Measurements from ENCODE around the gene ZNF879.

DNA sequence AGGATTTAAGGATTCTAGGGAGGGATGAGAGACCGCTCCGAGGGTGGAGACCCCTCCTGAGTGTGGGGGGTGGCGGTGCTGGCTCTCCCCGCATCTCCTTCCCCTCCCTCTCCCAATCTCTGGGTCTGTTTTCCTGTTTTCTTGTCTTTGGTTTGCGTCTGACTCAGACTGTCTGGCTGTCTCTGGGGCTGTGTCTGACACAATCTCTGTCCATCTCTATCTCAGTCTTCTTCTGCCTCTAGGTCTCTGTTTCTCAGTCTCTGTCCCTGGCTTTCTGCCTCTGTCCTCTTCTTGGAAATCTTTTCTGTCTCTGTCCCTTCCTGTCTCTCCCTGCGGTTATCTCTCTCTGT, 28.3 kb upstream of the ZNF879 start:
- TF ChIP-seq, protein P1, sequence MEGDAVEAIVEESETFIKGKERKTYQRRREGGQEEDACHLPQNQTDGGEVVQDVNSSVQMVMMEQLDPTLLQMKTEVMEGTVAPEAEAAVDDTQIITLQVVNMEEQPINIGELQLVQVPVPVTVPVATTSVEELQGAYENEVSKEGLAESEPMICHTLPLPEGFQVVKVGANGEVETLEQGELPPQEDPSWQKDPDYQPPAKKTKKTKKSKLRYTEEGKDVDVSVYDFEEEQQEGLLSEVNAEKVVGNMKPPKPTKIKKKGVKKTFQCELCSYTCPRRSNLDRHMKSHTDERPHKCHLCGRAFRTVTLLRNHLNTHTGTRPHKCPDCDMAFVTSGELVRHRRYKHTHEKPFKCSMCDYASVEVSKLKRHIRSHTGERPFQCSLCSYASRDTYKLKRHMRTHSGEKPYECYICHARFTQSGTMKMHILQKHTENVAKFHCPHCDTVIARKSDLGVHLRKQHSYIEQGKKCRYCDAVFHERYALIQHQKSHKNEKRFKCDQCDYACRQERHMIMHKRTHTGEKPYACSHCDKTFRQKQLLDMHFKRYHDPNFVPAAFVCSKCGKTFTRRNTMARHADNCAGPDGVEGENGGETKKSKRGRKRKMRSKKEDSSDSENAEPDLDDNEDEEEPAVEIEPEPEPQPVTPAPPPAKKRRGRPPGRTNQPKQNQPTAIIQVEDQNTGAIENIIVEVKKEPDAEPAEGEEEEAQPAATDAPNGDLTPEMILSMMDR (IDR thresholded peaks at IDR 0.05), result no peak
- no peak for TF ChIP-seq POLR2A (IDR thresholded peaks at IDR 0.05)
- TF ChIP-seq EP300 (IDR thresholded peaks at IDR 0.05), result no peak
- TF ChIP-seq POLR2AphosphoS5 (IDR thresholded peaks at IDR 0.05), result no peak

Data from gastroesophageal sphincter (tissue), 3 donors.